PC-9 (cell line): Measurements from ENCODE around the gene MRPL34. TPM values are rescaled to one million over a fixed set of nuclear protein-coding genes. Genes with fewer than 3 reads are reported as not detected.
A peak's percentile ranks its signal among the peaks of the same experiment; 100 is the strongest.

Experiments
- BruUV-seq: library from RNA; stranded (reverse); fragments of 400-500 nt; replicated peaks from 2 replicates; lab custom pipeline; 2021; lab: Mats Ljungman, UMichigan
- CTCF ChIA-PET: fragments of 300-600 bp; sonication (Branson Sonifier 250); formaldehyde crosslinking; loops from one replicate; lab custom pipeline; 2022; ENCODE audit warnings: antibody characterized with exemption; lab: Charles Lee
- POLR2A ChIA-PET: fragments of 300-600 bp; sonication (Branson Sonifier 250); formaldehyde crosslinking; loops from one replicate; lab custom pipeline; 2022; ENCODE audit warnings: antibody characterized with exemption; ENCODE audit not compliant: unreplicated experiment; lab: Charles Lee
- DNase-seq, 2 experiments: peaks; one replicate each; pipeline versions ENCODE4 v3.0.0 to v3.0.0-alpha.2; 2015 to 2022; ENCODE audit warnings: mixed read lengths in 1 of 2
- H2AFZ ChIP-seq: fragments of 200-600 bp; sonication (generic); 2 replicates; pipeline ENCODE4 v1.8.1; 2017; ENCODE audit warnings: antibody characterized with exemption
- H3F3A ChIP-seq: fragments of 200-600 bp; sonication (generic); 2 replicates; pipeline ENCODE4 v1.8.1; 2017; ENCODE audit warnings: antibody characterized with exemption, mild to moderate bottlenecking, low read depth; ENCODE audit not compliant: insufficient read depth
- H3K27ac ChIP-seq: fragments of 200-600 bp; sonication (generic); 2 replicates; pipeline ENCODE4 v1.6.1; 2016; ENCODE audit warnings: mixed run types
- H3K27me3 ChIP-seq: fragments of 200-600 bp; sonication (generic); 2 replicates; pipeline ENCODE4 v1.6.1; 2016; ENCODE audit warnings: low read depth, mixed run types; ENCODE audit not compliant: insufficient read depth
- H3K36me3 ChIP-seq: fragments of 200-600 bp; sonication (generic); 2 replicates; pipeline ENCODE4 v1.6.1; 2016; ENCODE audit warnings: low read depth, mixed run types
- H3K4me1 ChIP-seq: fragments of 200-600 bp; sonication (generic); replicated peaks from 2 replicates; pipeline ENCODE4 v1.6.1; 2016; ENCODE audit warnings: mixed run types; ENCODE audit not compliant: insufficient read depth
- H3K4me2 ChIP-seq: fragments of 200-600 bp; sonication (generic); 2 replicates; pipeline ENCODE4 v1.6.1; 2017; ENCODE audit warnings: mixed run types
- H3K4me3 ChIP-seq: fragments of 200-600 bp; sonication (generic); 2 replicates; pipeline ENCODE4 v1.6.1; 2016; ENCODE audit warnings: mixed run types
- H3K79me2 ChIP-seq: fragments of 200-600 bp; sonication (generic); 2 replicates; pipeline ENCODE4 v1.6.1; 2017; ENCODE audit warnings: low read depth, mixed run types
- H3K9me2 ChIP-seq: fragments of 200-600 bp; sonication (generic); 2 replicates; pipeline ENCODE4 v1.8.1; 2017; ENCODE audit warnings: mild to moderate bottlenecking; ENCODE audit not compliant: insufficient read depth
- H3K9me3 ChIP-seq: fragments of 200-600 bp; sonication (generic); 2 replicates; pipeline ENCODE4 v1.8.1; 2016; ENCODE audit warnings: low read depth; ENCODE audit not compliant: insufficient read depth
- H4K20me1 ChIP-seq: fragments of 200-600 bp; sonication (generic); 2 replicates; pipeline ENCODE4 v1.8.1; 2017; ENCODE audit not compliant: insufficient read depth
- EZH2 ChIP-seq: fragments of 200-600 bp; sonication (generic); IDR thresholded peaks from 2 replicates; pipeline ENCODE4 v1.8.0; 2017; ENCODE audit warnings: antibody characterized with exemption, low read depth
- intact Hi-C: fragments of 100-400 bp; cut with micrococcal nuclease; formaldehyde crosslinking; loops from one replicate; pipeline ENCODE4 v1.10.0; 2022; ENCODE audit not compliant: unreplicated experiment
- total RNA-seq: library from RNA; stranded (reverse); gene quantifications from 2 replicates; pipeline ENCODE4 v1.2.3, GENCODE V29; 2021
- TF ChIP-seq, protein P1 (sequence below): fragments of 200-600 bp; sonication (generic); conservative IDR thresholded peaks from 2 replicates; pipeline ENCODE4 v1.6.1; 2017; ENCODE audit warnings: mixed run types, antibody characterized with exemption, mild to moderate bottlenecking, moderate library complexity

The MRPL34 gene
- total RNA-seq, 1 experiment from 2014 or later = 64.8 TPM

DNA sequence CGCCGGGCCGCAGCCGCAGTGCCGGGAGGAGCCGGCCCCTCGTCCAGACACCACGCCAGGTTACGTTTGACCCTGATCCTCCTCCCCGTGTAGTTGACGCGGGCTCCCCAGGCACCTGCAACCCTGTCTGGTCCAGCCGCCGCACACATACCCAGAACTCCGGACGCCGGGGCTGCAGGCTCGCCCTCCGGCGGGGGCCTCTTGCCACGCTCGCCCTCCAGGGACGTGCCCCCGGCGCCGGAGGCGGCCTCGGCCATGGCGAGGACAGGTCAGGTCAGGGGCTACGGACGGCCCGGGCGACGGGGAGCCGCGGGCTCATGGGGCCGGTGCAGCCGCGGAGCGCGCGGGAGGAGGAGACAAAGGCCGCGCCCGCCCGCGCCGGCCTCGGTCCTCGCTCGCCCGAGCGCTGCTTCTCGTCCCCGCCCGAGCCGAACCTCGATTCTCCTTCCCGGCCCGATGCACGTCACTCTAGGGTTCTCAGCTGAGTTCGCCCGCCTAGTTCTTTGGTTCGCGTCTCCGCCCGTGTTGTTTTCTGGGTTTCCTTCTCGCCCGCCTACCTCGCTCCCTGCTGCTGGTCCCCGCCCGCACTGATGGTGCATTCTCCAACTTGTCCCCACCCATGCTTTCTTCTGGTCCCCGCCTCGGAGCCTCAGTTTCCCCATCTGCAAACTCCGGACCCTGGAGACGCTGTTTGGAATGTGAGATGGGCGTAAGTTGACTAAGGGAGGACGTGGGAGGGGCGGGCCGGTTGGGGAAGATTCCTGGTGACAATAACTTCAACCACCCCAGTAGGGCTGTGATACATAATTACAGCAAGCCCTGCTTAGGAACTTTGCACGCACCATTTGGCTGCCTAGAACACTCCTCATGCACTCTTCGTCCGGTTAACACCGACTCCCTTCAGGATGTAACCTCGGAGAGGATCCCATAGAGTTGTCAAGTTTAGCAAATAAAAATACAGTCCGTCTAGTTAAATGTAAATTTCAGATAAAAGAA, 29.0 kb downstream of the MRPL34 start, which contains the start of gene ANO8:
Gene ANO8, minus strand, starts transcription at position 442 of the 996 bp plus-strand sequence. Its CDS starts 185 bp downstream, at position 257.
- H3K9me3 ChIP-seq = no peaks in the 10 kb centered on the region
- H3K27me3 ChIP-seq = no peaks in the 10 kb centered on the region
- peaks cover 32% of the 10 kb centered on the region for H3K4me1 ChIP-seq
- H3K9me2 ChIP-seq = no peaks in the 10 kb centered on the region
- no peak within 1 kb of the TSS for H3K27ac ChIP-seq
- peak; percentile 92 to 96 for DNase-seq
- H3F3A ChIP-seq = peaks cover 44% of the 10 kb centered on the region; the same call in 1 of the 2 replicates
- H3K4me2 ChIP-seq = peak within 1 kb of the TSS; percentile 80
- intact Hi-C loops = no loop called here
- POLR2A ChIA-PET = interaction anchor here (0.7 kb wide), 2 partner anchors 9 to 26 kb away, joined by 5 read pairs; no protein-coding TSS in a partner anchor
- peak within 1 kb of the TSS; percentile 85 for H2AFZ ChIP-seq
- CTCF ChIA-PET = interaction anchor here (0.5 to 0.6 kb wide), 2 partner anchors 11 to 218 kb away, joined by 4 read pairs; no protein-coding TSS in a partner anchor
- no peaks in the 10 kb centered on the region; the same call in 1 of the 2 replicates for H4K20me1 ChIP-seq
- H3K4me3 ChIP-seq = peak within 1 kb of the TSS; percentile 79
- TF ChIP-seq, protein P1, sequence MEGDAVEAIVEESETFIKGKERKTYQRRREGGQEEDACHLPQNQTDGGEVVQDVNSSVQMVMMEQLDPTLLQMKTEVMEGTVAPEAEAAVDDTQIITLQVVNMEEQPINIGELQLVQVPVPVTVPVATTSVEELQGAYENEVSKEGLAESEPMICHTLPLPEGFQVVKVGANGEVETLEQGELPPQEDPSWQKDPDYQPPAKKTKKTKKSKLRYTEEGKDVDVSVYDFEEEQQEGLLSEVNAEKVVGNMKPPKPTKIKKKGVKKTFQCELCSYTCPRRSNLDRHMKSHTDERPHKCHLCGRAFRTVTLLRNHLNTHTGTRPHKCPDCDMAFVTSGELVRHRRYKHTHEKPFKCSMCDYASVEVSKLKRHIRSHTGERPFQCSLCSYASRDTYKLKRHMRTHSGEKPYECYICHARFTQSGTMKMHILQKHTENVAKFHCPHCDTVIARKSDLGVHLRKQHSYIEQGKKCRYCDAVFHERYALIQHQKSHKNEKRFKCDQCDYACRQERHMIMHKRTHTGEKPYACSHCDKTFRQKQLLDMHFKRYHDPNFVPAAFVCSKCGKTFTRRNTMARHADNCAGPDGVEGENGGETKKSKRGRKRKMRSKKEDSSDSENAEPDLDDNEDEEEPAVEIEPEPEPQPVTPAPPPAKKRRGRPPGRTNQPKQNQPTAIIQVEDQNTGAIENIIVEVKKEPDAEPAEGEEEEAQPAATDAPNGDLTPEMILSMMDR = no peak
- no peak for TF ChIP-seq EZH2
- no TSS peak for BruUV-seq
- peaks cover 18% of the 10 kb centered on the region for H3K79me2 ChIP-seq
- no peaks in the 10 kb centered on the region for H3K36me3 ChIP-seq

DNA sequence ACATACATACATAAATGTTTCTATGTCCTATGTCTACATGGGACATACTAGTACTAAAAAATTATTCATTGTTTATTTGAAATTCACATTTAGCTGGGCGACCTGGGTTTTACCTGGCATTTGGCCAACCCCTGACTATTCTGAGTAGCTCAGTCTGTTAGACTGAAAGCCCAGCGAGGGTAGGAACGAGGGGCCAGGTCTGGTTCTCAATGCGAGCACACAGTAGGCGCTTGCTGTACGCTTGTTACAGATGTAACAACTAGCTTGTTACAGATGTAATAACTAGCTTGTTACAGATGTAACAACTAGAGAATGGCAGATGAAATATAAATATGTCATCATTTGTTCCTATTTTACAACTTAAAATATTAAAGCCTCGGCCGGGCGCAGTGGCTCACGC, 29.9 kb downstream of the MRPL34 start:
- Histone ChIP-seq H3K9me3 (no peaks in the 10 kb centered on the region), H3K9me2 (no peaks in the 10 kb centered on the region), H3K4me2 (peak overlapping the region; percentile 80), H3K4me1 (peaks cover 32% of the 10 kb centered on the region), H3K79me2 (peaks cover 18% of the 10 kb centered on the region), H2AFZ (no peak overlapping the region), H3K27ac (no peak overlapping the region), H3K27me3 (no peaks in the 10 kb centered on the region), H3K36me3 (no peaks in the 10 kb centered on the region), H3K4me3 (0 out of 2 replicates have a peak overlapping the region, but pooled peaks have one; percentile 79), H3F3A (peaks cover 49% of the 10 kb centered on the region; the same call in 1 of the 2 replicates), H4K20me1 (no peaks in the 10 kb centered on the region; the same call in 1 of the 2 replicates)
- intact Hi-C loops = no loop called here
- CTCF ChIA-PET = interaction anchor here (0.6 kb wide), 1 partner anchor 10 kb away, joined by 4 read pairs; no protein-coding TSS in a partner anchor
- DNase-seq = no peak
- POLR2A ChIA-PET = interaction anchor here (0.7 kb wide), 1 partner anchor 10 kb away, joined by 5 read pairs; no protein-coding TSS in a partner anchor
- no peak for TF ChIP-seq EZH2
- TF ChIP-seq, protein P1 = no peak
- no TSS peak for BruUV-seq
